ENCODE results near the gene ZNF445.
"Not testable (repeated sequence)": the region's sequence is repeated elsewhere in the genome, so short reads cannot be mapped to it uniquely, and the experiment has no call there.

Gene ZNF445

GRCh38 chr3:44513513-44513912, 36.0 kb upstream of the ZNF445 start:
- TF ChIP-seq, protein P1, sequence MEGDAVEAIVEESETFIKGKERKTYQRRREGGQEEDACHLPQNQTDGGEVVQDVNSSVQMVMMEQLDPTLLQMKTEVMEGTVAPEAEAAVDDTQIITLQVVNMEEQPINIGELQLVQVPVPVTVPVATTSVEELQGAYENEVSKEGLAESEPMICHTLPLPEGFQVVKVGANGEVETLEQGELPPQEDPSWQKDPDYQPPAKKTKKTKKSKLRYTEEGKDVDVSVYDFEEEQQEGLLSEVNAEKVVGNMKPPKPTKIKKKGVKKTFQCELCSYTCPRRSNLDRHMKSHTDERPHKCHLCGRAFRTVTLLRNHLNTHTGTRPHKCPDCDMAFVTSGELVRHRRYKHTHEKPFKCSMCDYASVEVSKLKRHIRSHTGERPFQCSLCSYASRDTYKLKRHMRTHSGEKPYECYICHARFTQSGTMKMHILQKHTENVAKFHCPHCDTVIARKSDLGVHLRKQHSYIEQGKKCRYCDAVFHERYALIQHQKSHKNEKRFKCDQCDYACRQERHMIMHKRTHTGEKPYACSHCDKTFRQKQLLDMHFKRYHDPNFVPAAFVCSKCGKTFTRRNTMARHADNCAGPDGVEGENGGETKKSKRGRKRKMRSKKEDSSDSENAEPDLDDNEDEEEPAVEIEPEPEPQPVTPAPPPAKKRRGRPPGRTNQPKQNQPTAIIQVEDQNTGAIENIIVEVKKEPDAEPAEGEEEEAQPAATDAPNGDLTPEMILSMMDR (IDR thresholded peaks at IDR 0.05; ENCODE audit: extremely low read depth, insufficient read depth, missing control alignments): no peak
- in situ Hi-C loops (cut with MboI; ENCODE audit: low pct_unique_long_range_greater_than_20kb, low sequenced_read_pairs, unreplicated experiment): no loop called here
- no peak for DNase-seq (ENCODE audit: low spot score)

GRCh38 chr3:44511238-44511566, 33.7 kb upstream of the ZNF445 start:
- TF ChIP-seq, protein P1 (IDR thresholded peaks at IDR 0.05; ENCODE audit: extremely low read depth, insufficient read depth, missing control alignments): no peak
- in situ Hi-C loops (cut with MboI; ENCODE audit: low pct_unique_long_range_greater_than_20kb, low sequenced_read_pairs, unreplicated experiment): no loop called here

DNA sequence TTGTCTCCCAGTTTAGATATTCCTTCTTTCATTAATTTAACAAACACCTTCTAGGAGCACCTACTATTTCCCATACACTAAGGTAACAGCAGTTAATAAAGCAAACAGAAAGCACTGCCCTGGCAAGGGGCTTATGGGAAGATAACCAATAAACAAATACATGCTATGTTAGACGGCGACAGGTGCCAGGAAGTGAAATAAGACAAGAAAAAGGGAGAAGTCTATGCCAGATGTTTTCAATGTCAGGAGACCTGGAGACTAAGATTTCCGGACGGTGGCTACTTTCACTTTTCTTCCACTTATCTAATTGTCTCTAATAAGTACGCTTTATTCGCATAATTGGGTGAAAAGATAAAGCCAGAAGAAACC, 32.5 kb upstream of the ZNF445 start:
- in situ Hi-C loops (cut with MboI; ENCODE audit: low pct_unique_long_range_greater_than_20kb, low sequenced_read_pairs, unreplicated experiment): no loop called here
- DNase-seq (ENCODE audit: low spot score): peak; percentile 47
- TF ChIP-seq, protein P1 (IDR thresholded peaks at IDR 0.05; ENCODE audit: extremely low read depth, insufficient read depth, missing control alignments): no peak

More at GRCh38 chr3:44511238-44511566, 33.7 kb upstream of the ZNF445 start:
- DNase-seq (ENCODE audit: low spot score): no peak

GRCh38 chr3:44509393-44509921, 32.0 kb upstream of the ZNF445 start:
- TF ChIP-seq, protein P1 (IDR thresholded peaks at IDR 0.05; ENCODE audit: extremely low read depth, insufficient read depth, missing control alignments): no peak
- peak; percentile 27 for DNase-seq (ENCODE audit: low spot score)
- in situ Hi-C loops (cut with MboI; ENCODE audit: low pct_unique_long_range_greater_than_20kb, low sequenced_read_pairs, unreplicated experiment): no loop called here

GRCh38 chr3:44506961-44507360, 29.5 kb upstream of the ZNF445 start:
- TF ChIP-seq, protein P1 (IDR thresholded peaks at IDR 0.05; ENCODE audit: extremely low read depth, insufficient read depth, missing control alignments): no peak

DNA sequence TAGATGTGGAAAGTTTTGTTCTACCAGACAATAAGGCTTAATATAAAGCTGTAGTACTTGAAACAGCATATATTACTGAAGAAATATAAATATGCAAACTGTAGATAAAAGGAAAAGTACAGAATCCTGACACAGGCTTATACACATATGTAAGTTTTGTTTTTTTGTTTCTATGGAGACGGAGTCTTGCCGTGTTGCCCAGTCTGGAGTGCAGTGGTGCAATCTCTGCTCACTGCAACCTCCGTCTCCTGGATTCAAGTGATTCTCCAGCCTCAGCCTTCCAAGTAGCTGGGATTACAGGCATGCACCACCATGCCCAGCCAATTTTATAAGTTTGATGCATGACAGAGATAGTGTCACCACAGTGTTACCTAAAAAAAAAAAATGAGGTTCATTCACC, 29.1 kb upstream of the ZNF445 start:
- TF ChIP-seq, protein P1 (IDR thresholded peaks at IDR 0.05; ENCODE audit: extremely low read depth, insufficient read depth, missing control alignments): no peak
- DNase-seq (ENCODE audit: low spot score): no peak
- in situ Hi-C loops (cut with MboI; ENCODE audit: low pct_unique_long_range_greater_than_20kb, low sequenced_read_pairs, unreplicated experiment): no loop called here

More at GRCh38 chr3:44506961-44507360, 29.5 kb upstream of the ZNF445 start:
- in situ Hi-C loops (cut with MboI; ENCODE audit: low pct_unique_long_range_greater_than_20kb, low sequenced_read_pairs, unreplicated experiment): no loop called here
- no peak for DNase-seq (ENCODE audit: low spot score)

DNA sequence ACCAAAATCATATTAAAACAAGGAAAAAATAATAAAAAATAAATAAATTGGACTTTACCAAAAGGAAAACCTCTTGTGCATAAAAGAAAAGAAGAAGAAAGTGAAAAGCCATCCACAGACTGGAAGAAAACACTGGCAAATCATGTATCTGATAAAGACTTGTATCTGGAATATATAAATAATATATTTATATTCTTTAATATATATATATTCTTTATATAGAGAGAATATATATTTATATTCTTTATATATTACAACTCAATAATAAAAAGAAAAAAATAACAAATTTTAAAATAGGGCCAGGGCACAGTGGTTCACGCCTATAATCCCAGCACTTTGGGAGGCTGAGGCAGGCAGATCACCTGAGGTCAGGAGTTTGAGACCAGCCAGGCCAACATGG, 27.1 kb upstream of the ZNF445 start:
- TF ChIP-seq, protein P1 (IDR thresholded peaks at IDR 0.05; ENCODE audit: extremely low read depth, insufficient read depth, missing control alignments): no peak
- no peak for DNase-seq (ENCODE audit: low spot score)
- in situ Hi-C loops (cut with MboI; ENCODE audit: low pct_unique_long_range_greater_than_20kb, low sequenced_read_pairs, unreplicated experiment): no loop called here

DNA sequence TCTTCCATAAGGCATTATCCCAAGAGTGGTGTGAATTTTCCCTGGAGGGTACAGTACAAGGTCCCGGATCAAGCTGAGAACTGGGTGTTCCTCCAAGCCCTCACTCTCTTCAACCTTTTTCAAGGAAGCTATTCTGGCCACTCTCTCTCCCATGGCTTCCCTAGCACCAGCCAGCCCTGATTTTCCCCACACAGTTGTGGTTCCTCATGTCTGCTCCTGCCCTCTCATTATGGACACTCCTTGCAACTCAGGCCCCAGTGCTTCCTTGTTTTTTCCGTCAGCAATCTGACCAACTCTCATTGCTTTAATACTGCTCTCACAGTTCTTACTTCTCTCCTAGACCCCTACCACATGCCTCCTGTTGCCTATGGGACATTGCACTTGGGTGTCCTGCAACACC, 25.7 kb upstream of the ZNF445 start:
- DNase-seq (ENCODE audit: low spot score); in situ Hi-C loops (cut with MboI; ENCODE audit: low pct_unique_long_range_greater_than_20kb, low sequenced_read_pairs, unreplicated experiment): not testable (repeated sequence)

Measured in GM13977 (cell line).